Amniotic epithelial cell (primary cell): Measurements from ENCODE around the gene ZCCHC12.
"Not testable (repeated sequence)": the region's sequence is repeated elsewhere in the genome, so short reads cannot be mapped to it uniquely, and the experiment has no call there.

Experiments
- DNase-seq: peaks from one replicate; pipeline ENCODE4 v3.0.0-alpha.2; 2010; ENCODE audit warnings: low read depth

ZCCHC12 gene

DNA sequence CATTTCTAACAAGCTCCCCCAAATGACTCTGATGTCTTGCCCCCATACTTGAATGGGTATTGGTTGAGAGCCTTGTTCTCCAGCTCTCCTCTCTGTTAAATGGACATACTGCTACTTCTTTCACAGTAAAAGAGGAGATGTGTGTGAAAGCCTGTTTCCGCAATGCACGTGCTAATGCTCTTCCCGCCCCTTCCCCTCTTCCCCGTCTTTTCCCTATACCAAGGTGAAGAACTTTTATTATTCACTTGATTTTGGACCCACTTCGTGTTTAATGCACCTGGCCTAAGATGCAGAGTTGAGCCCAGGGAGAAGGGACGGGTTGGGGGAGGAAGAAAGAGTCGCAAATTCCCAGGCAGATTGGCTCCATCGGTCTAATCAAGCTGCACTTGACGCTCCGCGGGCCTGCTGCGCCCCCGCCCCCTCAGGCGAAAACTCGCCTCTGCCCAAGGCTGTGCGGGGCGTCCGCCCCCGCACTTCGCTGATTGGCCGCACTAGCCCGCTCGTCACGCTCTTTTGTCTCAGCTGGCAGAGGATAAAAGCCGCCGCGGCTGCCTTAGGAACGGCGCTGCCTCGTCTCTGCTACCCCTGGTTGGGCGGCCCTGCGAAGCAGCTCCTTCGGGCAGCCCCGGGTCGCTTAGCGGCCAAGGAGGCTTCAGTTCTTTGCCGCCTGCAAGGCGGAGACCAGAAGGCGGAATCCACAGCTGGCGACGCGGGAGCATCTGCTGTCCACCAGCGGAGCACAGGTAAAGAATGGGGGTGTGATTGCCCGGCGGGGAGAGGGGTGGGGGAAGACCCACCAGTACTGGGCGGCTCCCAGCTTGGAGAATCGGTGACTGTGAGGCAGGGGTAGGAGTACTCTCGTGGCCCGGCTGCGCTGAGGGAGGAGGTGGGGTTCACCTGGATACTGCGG lies at the start of gene ZCCHC12:
ZCCHC12 (plus strand) TSS at position 562 of the 910 bp plus-strand sequence. CDS start 1,421 bp downstream, outside the sequence.
- DNase-seq = peak; percentile 34

- no peak for DNase-seq
Observed at GRCh38 chrX:118779581-118779980, 44.0 kb upstream of the ZCCHC12 start.

DNA sequence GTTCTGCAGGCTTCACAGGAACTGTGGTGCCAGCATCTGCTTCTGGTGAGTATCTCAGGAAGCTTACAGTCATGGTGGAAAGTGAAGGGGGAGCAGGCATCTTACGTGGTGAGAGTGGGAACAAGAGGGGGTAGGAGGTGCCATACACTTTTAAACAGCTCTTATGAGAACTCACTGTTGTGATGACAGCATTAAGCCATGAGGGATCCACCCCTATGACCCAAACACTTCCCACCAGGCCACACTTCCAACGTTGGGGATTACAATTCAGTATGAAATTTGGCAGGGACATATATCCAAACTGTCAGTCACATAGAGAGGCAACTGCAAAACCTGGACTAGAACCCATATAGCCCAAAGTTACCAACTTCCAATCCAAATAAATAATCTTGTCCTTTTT lies 43.1 kb upstream of the ZCCHC12 start:
- DNase-seq = no peak

DNA sequence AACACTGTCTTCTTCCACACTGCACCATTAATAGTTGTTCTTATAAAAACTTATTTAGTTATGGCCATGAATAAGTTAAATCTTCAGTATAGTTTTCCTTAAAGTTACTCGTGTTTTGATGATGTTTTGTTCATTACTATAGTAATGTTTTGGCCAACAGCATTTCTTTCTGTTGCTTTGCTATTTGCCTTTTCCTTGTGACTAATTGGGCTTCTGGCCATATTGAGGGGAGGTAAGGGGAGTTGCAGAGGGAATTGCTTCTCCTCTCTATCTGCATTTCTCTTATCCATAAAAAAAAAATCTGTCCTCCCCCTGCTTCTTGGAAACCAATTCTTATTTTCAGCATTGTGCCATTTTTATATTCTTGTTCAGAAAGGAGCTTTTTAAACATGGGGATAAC lies 42.7 kb upstream of the ZCCHC12 start:
- DNase-seq = peak; percentile 19

GRCh38 chrX:118795528-118796280 lies 27.9 kb upstream of the ZCCHC12 start:
- no peak for DNase-seq

DNA sequence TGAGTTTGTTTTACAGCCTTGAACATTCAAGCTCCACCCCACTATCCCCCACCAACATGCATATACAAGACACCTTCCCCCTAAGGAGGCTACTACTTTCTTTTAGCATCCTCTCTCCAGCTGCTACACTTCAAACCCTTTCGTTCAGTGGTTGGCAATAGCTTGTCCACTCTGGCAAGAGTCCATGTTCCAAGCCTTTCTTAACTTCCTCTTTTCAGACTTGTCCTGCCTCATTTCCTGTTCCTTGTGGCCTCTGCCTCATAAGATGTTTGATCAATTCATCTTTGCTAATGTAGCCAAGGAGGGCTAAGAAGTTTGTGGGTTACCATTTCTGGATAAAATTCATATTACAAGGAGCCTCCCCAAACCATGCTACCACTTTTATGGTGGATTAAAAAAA lies 20.8 kb upstream of the ZCCHC12 start:
- peak; percentile 18 for DNase-seq

GRCh38 chrX:118807151-118808017 lies 16.2 kb upstream of the ZCCHC12 start:
- peak; percentile 27 for DNase-seq

DNA sequence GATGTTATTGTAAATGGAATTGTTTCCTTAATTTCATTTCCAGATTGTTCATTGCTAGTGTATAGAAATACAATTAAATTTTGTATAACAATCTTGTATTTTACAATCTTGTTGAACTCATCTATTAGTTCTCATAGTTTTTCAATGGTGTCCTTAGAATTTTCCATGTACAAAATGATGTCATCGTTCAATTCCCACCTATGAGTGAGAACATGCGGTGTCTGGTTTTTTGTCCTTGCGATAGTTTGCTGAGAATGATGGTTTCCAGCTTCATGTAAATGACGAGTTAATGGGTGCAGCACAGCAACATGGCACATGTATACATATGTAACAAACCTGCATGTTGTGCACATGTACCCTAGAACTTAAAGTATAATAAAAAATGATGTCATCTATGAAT lies 6.4 kb upstream of the ZCCHC12 start:
- DNase-seq = not testable (repeated sequence)

DNA sequence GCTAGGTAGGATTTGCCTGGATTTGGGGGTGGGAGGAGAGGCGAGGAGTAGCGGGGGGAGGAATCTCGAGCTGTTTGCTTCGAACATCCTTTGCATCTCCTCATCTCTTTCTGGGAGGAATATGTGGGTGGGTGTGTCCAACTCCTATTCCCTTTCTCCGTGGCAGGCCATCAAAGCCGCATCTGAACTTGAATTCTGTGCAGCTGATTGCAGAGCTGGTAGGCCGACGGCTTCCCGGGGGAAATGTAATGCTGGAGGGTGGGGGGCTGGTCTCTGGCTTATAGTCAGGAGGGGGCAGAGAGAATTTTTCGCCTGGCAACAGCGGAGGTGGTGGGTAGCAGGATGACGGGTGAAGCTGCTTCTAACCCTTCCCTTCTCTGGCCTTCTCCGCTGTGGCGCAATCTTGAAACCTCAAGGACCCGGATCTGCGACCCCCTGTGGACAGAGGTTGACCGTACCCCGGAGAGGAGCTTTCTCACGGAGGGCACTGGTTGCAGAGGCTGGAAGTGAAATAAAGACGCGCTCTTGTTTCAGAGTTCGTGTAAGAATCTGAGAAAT lies 628 bp downstream of the ZCCHC12 start:
- no peak for DNase-seq

GRCh38 chrX:118825227-118825626 lies 1.6 kb downstream of the ZCCHC12 start:
- no peak for DNase-seq

GRCh38 chrX:118839334-118839958 lies 15.8 kb downstream of the ZCCHC12 start:
- DNase-seq = peak; percentile 24

GRCh38 chrX:118847676-118848075 lies 24.1 kb downstream of the ZCCHC12 start:
- peak; percentile 33 for DNase-seq

- no peak for DNase-seq
Observed at GRCh38 chrX:118853596-118853995, 30.0 kb downstream of the ZCCHC12 start.

GRCh38 chrX:118855681-118856310 lies 32.2 kb downstream of the ZCCHC12 start:
- no peak for DNase-seq

DNA sequence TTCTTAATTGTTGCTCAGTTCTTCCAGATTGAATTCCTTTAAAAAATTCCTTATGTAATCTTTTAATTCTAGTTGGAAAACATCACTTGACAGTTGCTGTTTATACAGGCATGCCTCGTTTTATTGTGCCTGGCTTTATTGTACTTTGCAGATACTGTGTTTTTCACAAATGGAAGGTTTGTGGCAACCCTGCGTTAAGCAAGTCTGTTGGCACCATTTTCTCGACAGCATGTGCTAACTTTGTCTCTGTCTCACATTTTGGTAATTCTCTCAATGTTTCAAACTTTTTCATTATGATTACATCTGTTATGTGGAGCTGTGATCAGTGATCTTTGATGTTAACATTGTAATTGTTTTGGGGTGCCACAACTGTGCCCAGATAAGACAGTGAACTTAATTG lies 33.4 kb downstream of the ZCCHC12 start:
- DNase-seq = no peak

GRCh38 chrX:118861338-118861737 lies 37.7 kb downstream of the ZCCHC12 start:
- DNase-seq = no peak

DNA sequence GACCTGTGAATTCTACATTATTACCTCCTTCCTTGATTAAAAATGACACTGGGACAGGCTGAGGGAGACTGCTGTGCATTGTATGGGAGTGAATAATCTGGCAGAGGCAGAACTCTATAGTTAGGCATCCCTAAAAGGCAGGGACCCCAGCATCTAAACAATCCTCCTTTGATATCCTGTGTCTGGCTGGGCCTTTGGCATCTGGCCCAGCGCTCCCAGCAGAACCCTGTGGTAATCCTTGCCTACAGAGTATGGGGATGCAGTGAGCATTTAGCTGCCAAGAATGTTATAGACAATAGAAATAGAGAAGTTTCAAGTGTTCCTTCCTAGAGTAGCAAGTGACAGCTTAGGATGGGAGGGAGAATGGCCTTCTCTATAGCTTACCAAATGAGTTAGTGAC lies 38.5 kb downstream of the ZCCHC12 start:
- no peak for DNase-seq

GRCh38 chrX:118862979-118863378 lies 39.4 kb downstream of the ZCCHC12 start:
- no peak for DNase-seq

- no peak for DNase-seq
Observed at GRCh38 chrX:118864063-118864635, 40.5 kb downstream of the ZCCHC12 start.

- no peak for DNase-seq
Observed at GRCh38 chrX:118865231-118865630, 41.6 kb downstream of the ZCCHC12 start.
